Mesothelial cell of epicardium (in vitro differentiated cells): ENCODE measurements around the gene SMIM20. TPM values are rescaled to one million over a fixed set of nuclear protein-coding genes. Genes with fewer than 3 reads are reported as not detected.
A peak's percentile ranks its signal among the peaks of the same experiment; 100 is the strongest.

ENCODE experiments used
- DNase-seq, 2 experiments: peaks; one replicate each; pipeline ENCODE4 v3.0.0; 2021; ENCODE audit warnings: low spot score in 2 of 2; ENCODE audit not compliant: unreplicated experiment in 2 of 2
- H3K27ac Mint-ChIP-seq: 2 replicates; pipeline ENCODE4 v1.8.0; 2021; ENCODE audit warnings: mixed read lengths
- H3K27me3 Mint-ChIP-seq: 2 replicates; pipeline ENCODE4 v1.8.0; 2021; ENCODE audit warnings: low read depth, mixed read lengths
- H3K36me3 Mint-ChIP-seq: 2 replicates; pipeline ENCODE4 v1.8.0; 2021; ENCODE audit warnings: mixed read lengths
- H3K4me1 Mint-ChIP-seq: 2 replicates; pipeline ENCODE4 v1.8.0; 2021; ENCODE audit warnings: mixed read lengths
- H3K4me3 Mint-ChIP-seq: 2 replicates; pipeline ENCODE4 v1.8.0; 2021; ENCODE audit warnings: mild to moderate bottlenecking, moderate library complexity, mixed read lengths
- H3K9me3 Mint-ChIP-seq: 2 replicates; pipeline ENCODE4 v1.8.0; 2021; ENCODE audit warnings: mixed read lengths
- CTCF ChIP-seq: fragments of 200-600 bp; sonication (generic); IDR thresholded peaks from one replicate; pipeline ENCODE4 v1.5.0; 2021; ENCODE audit warnings: antibody characterized with exemption; ENCODE audit not compliant: unreplicated experiment
- total RNA-seq: library from RNA; stranded (reverse); gene quantifications from 3 replicates; pipeline ENCODE4 v1.2.1, GENCODE V29; 2021

The SMIM20 gene
- total RNA-seq, 1 donor from 2014 or later = 30.0 TPM

GRCh38 chr4:25930731-25931354 lies 16.8 kb downstream of the SMIM20 start:
- H3K4me3 Mint-ChIP-seq = no peak overlapping the region
- no peak for DNase-seq
- no peak for TF ChIP-seq CTCF
- peaks cover 8% of the 10 kb centered on the region for H3K36me3 Mint-ChIP-seq
- no peaks in the 10 kb centered on the region for H3K27me3 Mint-ChIP-seq
- H3K4me1 Mint-ChIP-seq = no peaks in the 10 kb centered on the region
- no peaks in the 10 kb centered on the region for H3K9me3 Mint-ChIP-seq
- H3K27ac Mint-ChIP-seq = no peak overlapping the region

GRCh38 chr4:25936696-25937095 lies 22.7 kb downstream of the SMIM20 start:
- no peak for TF ChIP-seq CTCF
- H3K27me3 Mint-ChIP-seq = no peaks in the 10 kb centered on the region

GRCh38 chr4:25937801-25938200 lies 23.8 kb downstream of the SMIM20 start:
- DNase-seq = no peak
- TF ChIP-seq CTCF = no peak
- H3K4me1 Mint-ChIP-seq = peaks cover 14% of the 10 kb centered on the region
- no peak overlapping the region for H3K4me3 Mint-ChIP-seq
- H3K36me3 Mint-ChIP-seq = no peaks in the 10 kb centered on the region
- H3K27ac Mint-ChIP-seq = peak overlapping the region; percentile 64
- H3K27me3 Mint-ChIP-seq = peaks cover 2% of the 10 kb centered on the region
- H3K9me3 Mint-ChIP-seq = peaks cover 6% of the 10 kb centered on the region

More at GRCh38 chr4:25936696-25937095, 22.7 kb downstream of the SMIM20 start:
- Mint-ChIP-seq H3K4me1 (peaks cover 14% of the 10 kb centered on the region), H3K9me3 (peaks cover 6% of the 10 kb centered on the region), H3K27ac (no peak overlapping the region), H3K36me3 (no peaks in the 10 kb centered on the region), H3K4me3 (no peak overlapping the region)
- DNase-seq = no peak

- H3K27me3 Mint-ChIP-seq = peaks cover 2% of the 10 kb centered on the region
- DNase-seq = no peak
- H3K4me3 Mint-ChIP-seq = no peak overlapping the region
- peaks cover 6% of the 10 kb centered on the region for H3K9me3 Mint-ChIP-seq
- H3K27ac Mint-ChIP-seq = no peak overlapping the region
- no peak for TF ChIP-seq CTCF
- peaks cover 14% of the 10 kb centered on the region for H3K4me1 Mint-ChIP-seq
- H3K36me3 Mint-ChIP-seq = no peaks in the 10 kb centered on the region
Measured at GRCh38 chr4:25938366-25938765, 24.3 kb downstream of the SMIM20 start.

- DNase-seq = no peak
- H3K4me3 Mint-ChIP-seq = no peak overlapping the region
- H3K4me1 Mint-ChIP-seq = peaks cover 14% of the 10 kb centered on the region
- H3K9me3 Mint-ChIP-seq = peaks cover 6% of the 10 kb centered on the region
- TF ChIP-seq CTCF = no peak
- H3K27ac Mint-ChIP-seq = no peak overlapping the region
- peaks cover 2% of the 10 kb centered on the region for H3K27me3 Mint-ChIP-seq
- H3K36me3 Mint-ChIP-seq = no peaks in the 10 kb centered on the region
Measured at GRCh38 chr4:25938787-25939186, 24.8 kb downstream of the SMIM20 start.
